ENCODE data around the gene ZMIZ2. TPM values are rescaled to one million over a fixed set of nuclear protein-coding genes. Genes with fewer than 3 reads are reported as not detected.

ZMIZ2 gene
- total and polyA plus RNA-seq, 7 donors = 8.4 to 64.7 (median 11.3) TPM

GRCh38 chr7:44787041-44787440 lies 38.4 kb downstream of the ZMIZ2 start:
- no peak for TF ChIP-seq POLR2AphosphoS5 (IDR thresholded peaks at IDR 0.05)
- no peak for TF ChIP-seq CTCF (IDR thresholded peaks at IDR 0.05)
- no peak for TF ChIP-seq POLR2A (IDR thresholded peaks at IDR 0.05)
- TF ChIP-seq EP300 (IDR thresholded peaks at IDR 0.05) = no peak
- H3K9me3 ChIP-seq = peaks cover 0 to 4% (median 0%) of the 10 kb centered on the region in 4 donors
- 59 to 75% methylated on average over 4 of the region's 4 CpGs for WGBS, 2 donors
- no peaks in the 10 kb centered on the region for H3K27me3 ChIP-seq
- H3K27ac ChIP-seq = no peak overlapping the region
- no peaks in the 10 kb centered on the region for H3K4me1 ChIP-seq
- no peak for DNase-seq
- intact Hi-C loops (cut with DNase I) = no loop called here
- no peaks in the 10 kb centered on the region for H3K36me3 ChIP-seq
- no peak overlapping the region for H3K4me3 ChIP-seq

GRCh38 chr7:44787762-44788161 lies 39.1 kb downstream of the ZMIZ2 start:
- H3K27me3 ChIP-seq = no peaks in the 10 kb centered on the region
- no peak for TF ChIP-seq EP300 (IDR thresholded peaks at IDR 0.05)
- TF ChIP-seq CTCF (IDR thresholded peaks at IDR 0.05) = no peak
- TF ChIP-seq POLR2AphosphoS5 (IDR thresholded peaks at IDR 0.05) = no peak
- no peak for TF ChIP-seq POLR2A (IDR thresholded peaks at IDR 0.05)
- no peaks in the 10 kb centered on the region for H3K36me3 ChIP-seq
- no peaks in the 10 kb centered on the region for H3K4me1 ChIP-seq
- no peak overlapping the region for H3K27ac ChIP-seq
- H3K4me3 ChIP-seq = no peak overlapping the region
- H3K9me3 ChIP-seq = peaks cover 0 to 4% (median 0%) of the 10 kb centered on the region in 4 donors
- 80 to 87% methylated on average over 3 of the region's 3 CpGs for WGBS, 2 donors
- intact Hi-C loops (cut with DNase I) = no loop called here
- no peak for DNase-seq

- 83 to 93% methylated on average over 5 of the region's 5 CpGs for WGBS, 2 donors
- intact Hi-C loops (cut with DNase I) = no loop called here
- Histone ChIP-seq H3K9me3 (no peaks in the 10 kb centered on the region), H3K36me3 (no peaks in the 10 kb centered on the region), H3K27ac (no peak overlapping the region), H3K27me3 (no peaks in the 10 kb centered on the region), H3K4me1 (no peaks in the 10 kb centered on the region), H3K4me3 (no peak overlapping the region)
- TF ChIP-seq POLR2A (IDR thresholded peaks at IDR 0.05) = no peak
- no peak for TF ChIP-seq EP300 (IDR thresholded peaks at IDR 0.05)
- TF ChIP-seq POLR2AphosphoS5 (IDR thresholded peaks at IDR 0.05) = no peak
- no peak for TF ChIP-seq CTCF (IDR thresholded peaks at IDR 0.05)
- peak; percentile 38 for DNase-seq
Measured at GRCh38 chr7:44789990-44790389, 41.3 kb downstream of the ZMIZ2 start.

- H3K4me1 ChIP-seq = peaks cover 0 to 8% (median 3%) of the 10 kb centered on the region in 4 donors
- DNase-seq = peak; percentile 39
- intact Hi-C loops (cut with DNase I) = no loop called here
- H3K27me3 ChIP-seq = no peaks in the 10 kb centered on the region
- WGBS, 2 donors = 89 to 93% methylated on average over 8 of the region's 8 CpGs
- peak overlapping the region in 1 of 4 donors; percentile 48 for H3K27ac ChIP-seq
- no peak overlapping the region for H3K4me3 ChIP-seq
- no peaks in the 10 kb centered on the region for H3K36me3 ChIP-seq
- no peak for TF ChIP-seq POLR2A (IDR thresholded peaks at IDR 0.05)
- no peak for TF ChIP-seq CTCF (IDR thresholded peaks at IDR 0.05)
- no peak for TF ChIP-seq POLR2AphosphoS5 (IDR thresholded peaks at IDR 0.05)
- no peaks in the 10 kb centered on the region for H3K9me3 ChIP-seq
Measured at GRCh38 chr7:44791278-44792219, 42.9 kb downstream of the ZMIZ2 start.
